HepG2 (cell line): ENCODE results near the gene SLIT3. TPM values are rescaled to one million over a fixed set of nuclear protein-coding genes. Genes with fewer than 3 reads are reported as not detected.

Experiments
- ATAC-seq: fragments of 200-7000 bp; cut with Tn5 transposase; 3 replicates; pipeline ENCODE4 v1.9.1; 2020; ENCODE audit warnings: mild to moderate bottlenecking, moderate library complexity
- BruUV-seq: library from RNA; stranded (reverse); fragments of 400-500 nt; replicated peaks from 2 replicates; lab custom pipeline; 2021; lab: Mats Ljungman, UMichigan
- CTCF ChIA-PET: fragments of 300-600 bp; formaldehyde crosslinking; extraction: SDS; loops from one replicate; lab custom pipeline; 2021; ENCODE audit warnings: low total read pairs, inconsistent platforms, low intra/inter-chr PET ratio; lab: Yijun Ruan, JAX
- POLR2A ChIA-PET: fragments of 350-600 bp; sonication (Branson Sonifier 250); formaldehyde crosslinking; loops from one replicate; lab custom pipeline; 2020; ENCODE audit warnings: antibody characterized with exemption, inconsistent platforms; lab: Yijun Ruan, JAX
- DNase-seq: peaks from one replicate; pipeline ENCODE4 v3.0.0-alpha.2; 2015; ENCODE audit warnings: low spot score
- FAIRE-seq: peaks from 3 replicates; lab custom pipeline; 2011; peaks lifted over from hg19 to GRCh38; lab: Jason Lieb, UNC
- H2AFZ ChIP-seq: one replicate; pipeline ENCODE4 v1.6.1; 2011; ENCODE audit warnings: low read length, inconsistent platforms
- H3K27ac ChIP-seq: fragments of 300-600 bp; 3 replicates; pipeline ENCODE4 v1.8.0; 2011; ENCODE audit warnings: mixed run types, mild to moderate bottlenecking, mixed read lengths, low read length, inconsistent platforms; ENCODE audit not compliant: insufficient read depth; ENCODE audit errors: extremely low read length
- H3K27me3 ChIP-seq, 2 experiments: fragments of 200-600 bp in 1 of 2; 2 replicates in 1 of 2; 3 replicates in 1 of 2; pipeline versions ENCODE4 v1.6.0 to v1.8.0; 2011; ENCODE audit warnings: low read length in 2 of 2, mild to moderate bottlenecking in 2 of 2, moderate library complexity in 2 of 2, inconsistent platforms in 1 of 2; ENCODE audit not compliant: insufficient read depth in 2 of 2, control insufficient read depth in 1 of 2
- H3K36me3 ChIP-seq, 2 experiments: fragments of 200-600 bp in 1 of 2; replicated peaks in 1 of 2; 2 replicates in 1 of 2; 3 replicates in 1 of 2; pipeline versions ENCODE4 v1.5.1 to v1.8.0; 2011; ENCODE audit warnings: low read length in 2 of 2, inconsistent platforms in 1 of 2; ENCODE audit not compliant: insufficient read depth in 2 of 2, control insufficient read depth in 1 of 2
- H3K4me1 ChIP-seq: 2 replicates; pipeline ENCODE4 v1.5.1; 2012; ENCODE audit warnings: low read length, inconsistent platforms; ENCODE audit not compliant: insufficient read depth
- H3K4me2 ChIP-seq: 2 replicates; pipeline ENCODE4 v1.6.0; 2011; ENCODE audit warnings: low read depth, low read length, inconsistent platforms
- H3K4me3 ChIP-seq, 3 experiments: fragments of 200-600 bp in 1 of 3; sonication (generic), shearing (Covaris generic) in 1 of 3; replicated peaks in 1 of 3; 2 replicates each; pipeline ENCODE4 v1.5.1; 2011 to 2016; ENCODE audit warnings: low read length in 3 of 3, inconsistent platforms in 2 of 3, low read depth in 2 of 3, mild to moderate bottlenecking in 2 of 3, control low read depth in 1 of 3, mixed read lengths in 1 of 3; ENCODE audit not compliant: insufficient read depth in 1 of 3
- H3K79me2 ChIP-seq: one replicate; pipeline ENCODE4 v1.6.1; 2011; ENCODE audit warnings: low read length, inconsistent platforms; ENCODE audit not compliant: insufficient read depth
- H3K9ac ChIP-seq: 2 replicates; pipeline ENCODE4 v1.6.0; 2011; ENCODE audit warnings: mild to moderate bottlenecking, low read depth, low read length, inconsistent platforms; ENCODE audit not compliant: insufficient read depth
- H3K9me3 ChIP-seq: 2 replicates; pipeline ENCODE4 v1.5.1; 2012; ENCODE audit warnings: mild to moderate bottlenecking, low read length
- H4K20me1 ChIP-seq: 2 replicates; pipeline ENCODE4 v1.6.0; 2011; ENCODE audit warnings: inconsistent platforms, mild to moderate bottlenecking, low read length, moderate library complexity; ENCODE audit not compliant: insufficient read depth
- ARID5B ChIP-seq: IDR thresholded peaks from 2 replicates; pipeline ENCODE4 v1.4.0; 2020; ENCODE audit warnings: mild to moderate bottlenecking, missing genetic modification reagents
- FOXM1 ChIP-seq: sonication (generic); formaldehyde crosslinking; IDR thresholded peaks from 2 replicates; pipeline ENCODE4 v1.5.0; 2020; ENCODE audit warnings: missing genetic modification reagents
- FOXP4 ChIP-seq: sonication (generic); formaldehyde crosslinking; IDR thresholded peaks from 2 replicates; pipeline ENCODE4 v1.4.0; 2020; ENCODE audit warnings: missing genetic modification reagents
- NBN ChIP-seq: fragments of 450-650 bp; conservative IDR thresholded peaks from 2 replicates; pipeline ENCODE4 v1.6.1; 2017
- PATZ1 ChIP-seq: sonication (generic); formaldehyde crosslinking; IDR thresholded peaks from 2 replicates; pipeline ENCODE4 v1.4.0; 2020; ENCODE audit warnings: missing genetic modification reagents
- TEAD2 ChIP-seq: sonication (generic); formaldehyde crosslinking; IDR thresholded peaks from 2 replicates; pipeline ENCODE4 v1.9.0; 2021; ENCODE audit warnings: missing genetic modification reagents
- ZNF563 ChIP-seq: sonication (generic); formaldehyde crosslinking; IDR thresholded peaks from 2 replicates; pipeline ENCODE4 v1.8.0; 2022; ENCODE audit warnings: mild to moderate bottlenecking, moderate library complexity, missing genetic modification reagents
- ZNF672 ChIP-seq: sonication (generic); formaldehyde crosslinking; IDR thresholded peaks from 2 replicates; pipeline ENCODE4 v1.8.1; 2022; ENCODE audit warnings: missing genetic modification reagents
- ZNF850 ChIP-seq: sonication (generic); formaldehyde crosslinking; conservative IDR thresholded peaks from 2 replicates; pipeline ENCODE4 v1.9.0; 2021; ENCODE audit warnings: mild to moderate bottlenecking, missing genetic modification reagents
- WGBS: methylation state at CpG from one replicate; pipeline ENCODE4 v1.1.6; 2017; ENCODE audit warnings: low lambda C conversion rate; 5-methylcytosine and 5-hydroxymethylcytosine counted together
- in situ Hi-C: cut with HindIII; loops from 2 replicates; pipeline ENCODE4 v1.10.0; 2017; ENCODE audit warnings: low pct_unique_long_range_greater_than_20kb; ENCODE audit not compliant: extremely low pct_ligation_motif_present
- intact Hi-C: fragments of 100-400 bp; cut with micrococcal nuclease; formaldehyde crosslinking; loops from one replicate; pipeline ENCODE4 v1.10.0; 2022; ENCODE audit not compliant: unreplicated experiment
- polyA plus RNA-seq, 8 experiments: library from polyadenylated mRNA; depleted of rRNA in 3 of 8; stranded (reverse) in 7 of 8; unstranded in 1 of 8; fragments of >200 nt; fragmentation: Illumina TruSeq in 4 of 8; extraction: Trizol in 4 of 8; gene quantifications; 2 replicates each; pipeline versions ENCODE4 v1.2.1 to v1.2.3, GENCODE V29; 2011 to 2016; ENCODE audit warnings: low read depth in 4 of 8, missing spikeins in 1 of 8, mixed read lengths in 1 of 8; ENCODE audit not compliant: insufficient read depth in 1 of 8
- total RNA-seq, 5 experiments: library from RNA; depleted of rRNA; stranded (reverse); fragments of >200 nt; fragmentation: Illumina TruSeq; extraction: Trizol; gene quantifications; 2 replicates each; pipeline ENCODE4 v1.2.3, GENCODE V29; 2016; ENCODE audit warnings: low read depth in 1 of 5

Gene SLIT3
- total and polyA plus RNA-seq, 2 of the 13 experiments (the other 11 are each of a cell fraction or from before 2014, with no cell fraction given), result not detected

- H3K9me3 ChIP-seq, result no peaks in the 10 kb centered on the region
- intact Hi-C loops (no loop called here), in situ Hi-C loops (loop anchor here (25.0 kb wide), 2 partner anchors 435 to 890 kb away; partner anchors contain the start of gene SPDL1)
- CTCF ChIA-PET, result no interaction called here
- no peaks in the 10 kb centered on the region for H3K79me2 ChIP-seq
- no peaks in the 10 kb centered on the region for H4K20me1 ChIP-seq
- H3K36me3 ChIP-seq, result no peaks in the 10 kb centered on the region
- peaks cover 1 to 21% of the 10 kb centered on the region in 2 experiments; a peak in 3 of 5 replicates for H3K27me3 ChIP-seq
- 61% methylated on average over 11 of the region's 11 CpGs for WGBS
- POLR2A ChIA-PET, result no interaction called here
- no peak overlapping the region for H2AFZ ChIP-seq
- DNase-seq, result no peak
- no peak overlapping the region for H3K9ac ChIP-seq
- no peak overlapping the region for H3K4me3 ChIP-seq
- peaks cover 37% of the 10 kb centered on the region for H3K4me1 ChIP-seq
- no peak for FAIRE-seq
- BruUV-seq, result no TSS peak
- TF ChIP-seq NBN, result no peak
- no peak for TF ChIP-seq FOXM1 (CRISPR knock-in tag)
- TF ChIP-seq TEAD2 (CRISPR knock-in tag), result no peak
- TF ChIP-seq ZNF850 (CRISPR knock-in tag), result no peak
- TF ChIP-seq ZNF672 (CRISPR knock-in tag), result no peak
- TF ChIP-seq, all 625 proteins: peak for 0
- Histone ChIP-seq H3K27ac (no peak overlapping the region), H3K4me2 (no peak overlapping the region)
- no peak for ATAC-seq
These were observed 603.8 kb downstream of the SLIT3 start for GRCh38 chr5:168697034-168697720.

- Histone ChIP-seq H3K9me3 (no peaks in the 10 kb centered on the region), H3K4me2 (peak overlapping the region; percentile 27; the same call in 1 of the 2 replicates), H2AFZ (no peak overlapping the region), H3K4me3 (no peak overlapping the region), H4K20me1 (no peaks in the 10 kb centered on the region), H3K27me3 (peaks cover 1 to 21% of the 10 kb centered on the region in 2 experiments; a peak in 3 of 5 replicates), H3K36me3 (no peaks in the 10 kb centered on the region), H3K79me2 (no peaks in the 10 kb centered on the region), H3K27ac (no peak overlapping the region), H3K4me1 (peaks cover 37% of the 10 kb centered on the region), H3K9ac (no peak overlapping the region)
- CTCF ChIA-PET, result no interaction called here
- ATAC-seq (peak; percentile 79), FAIRE-seq (no peak), DNase-seq (peak; percentile 35)
- POLR2A ChIA-PET, result no interaction called here
- in situ Hi-C loops (loop anchor here (25.0 kb wide), 2 partner anchors 434 to 891 kb away; partner anchors contain the start of gene SPDL1), intact Hi-C loops (no loop called here)
- 0% methylated on average over 2 of the region's 2 CpGs for WGBS
- no TSS peak for BruUV-seq
- TF ChIP-seq ARID5B (CRISPR knock-in tag) (peak; percentile 32; the same call in 1 of the 2 replicates), ZNF563 (no peak), PATZ1 (0 out of 2 replicates have a peak, but pooled peaks have one; percentile 12), FOXP4 (CRISPR knock-in tag) (peak; percentile 35; the same call in 1 of the 2 replicates)
These were observed 604.3 kb downstream of the SLIT3 start for GRCh38 chr5:168696611-168697010.
